PC-3 (cell line): ENCODE measurements around the gene AUP1. TPM values are rescaled to one million over a fixed set of nuclear protein-coding genes. Genes with fewer than 3 reads are reported as not detected.

Experiments used
- ATAC-seq: fragments of 200-7000 bp; cut with Tn5 transposase; 2 replicates; pipeline ENCODE4 v1.9.1; 2020; ENCODE audit warnings: mild to moderate bottlenecking, moderate library complexity
- BruUV-seq: library from RNA; stranded (reverse); fragments of 400-500 nt; replicated peaks from 2 replicates; lab custom pipeline; 2021; lab: Mats Ljungman, UMichigan
- CTCF ChIA-PET: fragments of 300-600 bp; sonication (Branson Sonifier 250); formaldehyde crosslinking; loops from one replicate; lab custom pipeline; 2022; ENCODE audit warnings: antibody characterized with exemption; lab: Charles Lee
- POLR2A ChIA-PET: fragments of 300-600 bp; sonication (Branson Sonifier 250); formaldehyde crosslinking; loops from one replicate; lab custom pipeline; 2022; ENCODE audit warnings: antibody characterized with exemption; ENCODE audit not compliant: unreplicated experiment; lab: Charles Lee
- DNase-seq: peaks from one replicate; pipeline ENCODE4 v3.0.0-alpha.2; 2015
- H2AFZ ChIP-seq: fragments of 300-600 bp; sonication (generic); 2 replicates; pipeline ENCODE4 v1.6.0; 2016; ENCODE audit warnings: antibody characterized with exemption, low read length
- H3F3A ChIP-seq: fragments of 300-600 bp; sonication (generic); one replicate; pipeline ENCODE4 v1.6.0; 2017; ENCODE audit warnings: antibody characterized with exemption, low read length, control low read depth, mild to moderate bottlenecking; ENCODE audit not compliant: unreplicated experiment
- H3K27ac ChIP-seq: fragments of 300-600 bp; sonication (generic); 2 replicates; pipeline ENCODE4 v1.5.1; 2016; ENCODE audit warnings: mild to moderate bottlenecking, low read length
- H3K27me3 ChIP-seq: fragments of 300-600 bp; sonication (generic); 2 replicates; pipeline ENCODE4 v1.6.1; 2016; ENCODE audit warnings: low read length, mixed read lengths
- H3K36me3 ChIP-seq: fragments of 300-600 bp; sonication (generic); 2 replicates; pipeline ENCODE4 v1.6.1; 2016; ENCODE audit warnings: low read depth, mixed run types, low read length, mixed read lengths
- H3K4me1 ChIP-seq: fragments of 300-600 bp; sonication (generic); 2 replicates; pipeline ENCODE4 v1.5.1; 2016; ENCODE audit warnings: low read length; ENCODE audit not compliant: insufficient read depth
- H3K4me2 ChIP-seq: fragments of 300-600 bp; sonication (generic); 2 replicates; pipeline ENCODE4 v1.6.0; 2016; ENCODE audit warnings: low read length
- H3K4me3 ChIP-seq: fragments of 300-600 bp; sonication (generic); 2 replicates; pipeline ENCODE4 v1.5.1; 2016; ENCODE audit warnings: mild to moderate bottlenecking, low read length, mixed read lengths
- H3K79me2 ChIP-seq: fragments of 300-600 bp; sonication (generic); 2 replicates; pipeline ENCODE4 v1.6.1; 2017; ENCODE audit warnings: low read length, mixed read lengths
- H3K9ac ChIP-seq: fragments of 300-600 bp; sonication (generic); 2 replicates; pipeline ENCODE4 v1.6.0; 2016; ENCODE audit warnings: mild to moderate bottlenecking, low read length
- H3K9me2 ChIP-seq: fragments of 300-600 bp; sonication (generic); replicated peaks from 2 replicates; pipeline ENCODE4 v1.6.1; 2016; ENCODE audit warnings: mixed run types, low read length, mixed read lengths
- H3K9me3 ChIP-seq: fragments of 300-600 bp; sonication (generic); 2 replicates; pipeline ENCODE4 v1.6.1; 2016; ENCODE audit warnings: low read length, mixed read lengths
- H4K20me1 ChIP-seq: fragments of 300-600 bp; sonication (generic); 2 replicates; pipeline ENCODE4 v1.6.1; 2016; ENCODE audit warnings: low read length, mixed read lengths
- CTCF ChIP-seq: fragments of 300-600 bp; sonication (generic); conservative IDR thresholded peaks from 2 replicates; pipeline ENCODE4 v1.5.1; 2017; ENCODE audit warnings: antibody characterized with exemption, low read depth, mild to moderate bottlenecking, low read length
- EZH2 ChIP-seq: fragments of 300-600 bp; sonication (generic); IDR thresholded peaks from one replicate; pipeline ENCODE4 v1.6.1; 2017; ENCODE audit warnings: antibody characterized with exemption, mild to moderate bottlenecking, low read length; ENCODE audit not compliant: unreplicated experiment
- EZH2phosphoT487 ChIP-seq: fragments of 300-600 bp; sonication (generic); IDR thresholded peaks from 2 replicates; pipeline ENCODE4 v1.6.1; 2018; ENCODE audit warnings: mild to moderate bottlenecking, antibody characterized with exemption, low read length, borderline replicate concordance
- intact Hi-C: fragments of 100-400 bp; cut with micrococcal nuclease; formaldehyde crosslinking; loops from 2 replicates; pipeline ENCODE4 v1.9.0; 2023
- total RNA-seq: library from RNA; depleted of rRNA; stranded (reverse); fragments of >200 nt; gene quantifications from 2 replicates; pipeline ENCODE4 v1.2.3, GENCODE V29; 2014

The AUP1 gene
- total RNA-seq, 1 experiment from 2014 or later, result 233 TPM

GRCh38 chr2:74514368-74515270, 14.9 kb downstream of the AUP1 start, which contains the start of gene TLX2:
TLX2 (plus strand) TSS chr2:74514450; CDS start chr2:74514807, 357 bp downstream.
- intact Hi-C loops, result no loop called here
- ATAC-seq (peak; percentile 63), DNase-seq (peak; percentile 33)
- Histone ChIP-seq H3K27ac (no peak within 1 kb of the TSS), H2AFZ (peak within 1 kb of the TSS; percentile 91), H3K4me1 (0 out of 2 replicates have a peak, but pooled peaks cover 3% of the 10 kb centered on the region), H3K4me3 (peak within 1 kb of the TSS; percentile 69), H3K9me2 (no peaks in the 10 kb centered on the region), H4K20me1 (no peaks in the 10 kb centered on the region), H3F3A (no peaks in the 10 kb centered on the region), H3K79me2 (no peaks in the 10 kb centered on the region), H3K9me3 (no peaks in the 10 kb centered on the region), H3K27me3 (no peaks in the 10 kb centered on the region), H3K4me2 (peak within 1 kb of the TSS; percentile 82), H3K9ac (peak within 1 kb of the TSS; percentile 33; the same call in 1 of the 2 replicates), H3K36me3 (no peaks in the 10 kb centered on the region)
- BruUV-seq, result no TSS peak
- CTCF ChIA-PET, result interaction anchor here (0.5 to 0.8 kb wide), 2 partner anchors 31 to 40 kb away, joined by 7 read pairs; no protein-coding TSS in a partner anchor
- POLR2A ChIA-PET, result no interaction called here
- TF ChIP-seq CTCF, result no peak
- TF ChIP-seq EZH2phosphoT487, result no peak
- TF ChIP-seq EZH2, result no peak

DNA sequence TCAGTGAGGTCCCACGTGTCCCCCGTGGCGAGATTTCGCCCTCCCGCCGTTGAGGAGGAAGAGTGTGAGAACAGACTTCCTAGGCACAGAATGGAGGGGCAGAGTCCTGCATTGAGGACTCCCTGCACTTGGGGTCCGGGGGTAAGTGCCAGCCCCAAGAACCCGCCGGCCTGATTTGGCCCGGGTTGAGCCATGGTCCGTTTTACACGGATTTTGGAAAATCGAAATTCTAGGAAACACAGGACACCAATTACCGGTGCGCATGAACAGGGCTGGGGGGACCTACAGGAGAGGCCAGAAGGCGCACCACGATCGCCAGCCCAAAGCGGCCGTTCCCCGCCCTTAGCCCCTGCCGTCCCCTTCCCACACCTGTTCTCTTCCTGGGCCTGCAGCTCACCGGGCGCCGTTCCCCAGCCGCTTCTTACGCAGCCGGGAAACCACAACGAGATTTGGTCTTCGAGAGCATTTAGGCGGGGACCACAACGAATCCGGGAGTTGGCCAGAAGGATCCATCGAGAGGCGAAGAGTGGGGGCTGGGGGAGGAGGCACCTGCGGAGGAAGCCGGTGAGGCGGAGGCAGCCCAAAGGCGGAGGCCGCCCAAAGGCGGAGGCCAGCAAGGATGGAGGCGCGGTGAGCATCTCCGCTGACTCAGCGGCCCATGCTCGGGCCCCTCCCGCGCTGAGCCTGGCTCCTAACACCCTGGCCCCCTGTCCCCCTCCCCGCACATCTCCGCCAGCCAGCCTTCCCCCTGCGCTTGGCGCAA, 15.7 kb downstream of the AUP1 start:
- Histone ChIP-seq H2AFZ (peak overlapping the region; percentile 91), H3K27me3 (no peaks in the 10 kb centered on the region), H3K4me2 (peak overlapping the region; percentile 82), H3K79me2 (no peaks in the 10 kb centered on the region), H3K4me3 (peak overlapping the region; percentile 69), H3K9me2 (no peaks in the 10 kb centered on the region), H3K27ac (no peak overlapping the region), H3F3A (no peaks in the 10 kb centered on the region), H3K9me3 (no peaks in the 10 kb centered on the region), H3K4me1 (0 out of 2 replicates have a peak, but pooled peaks cover 3% of the 10 kb centered on the region), H3K36me3 (no peaks in the 10 kb centered on the region), H4K20me1 (no peaks in the 10 kb centered on the region), H3K9ac (peak overlapping the region; percentile 33; the same call in 1 of the 2 replicates)
- TF ChIP-seq EZH2, result no peak
- no peak for TF ChIP-seq CTCF
- TF ChIP-seq EZH2phosphoT487, result no peak
- BruUV-seq, result no TSS peak
- ATAC-seq (peak; percentile 59), DNase-seq (peak; percentile 49)
- ChIA-PET POLR2A (no interaction called here), CTCF (interaction anchor here (0.8 kb wide), 1 partner anchor 30 kb away, joined by 7 read pairs; no protein-coding TSS in a partner anchor)
- intact Hi-C loops, result no loop called here
